Measurements from ENCODE around the gene NDUFC1.

- TF ChIP-seq, protein P1, sequence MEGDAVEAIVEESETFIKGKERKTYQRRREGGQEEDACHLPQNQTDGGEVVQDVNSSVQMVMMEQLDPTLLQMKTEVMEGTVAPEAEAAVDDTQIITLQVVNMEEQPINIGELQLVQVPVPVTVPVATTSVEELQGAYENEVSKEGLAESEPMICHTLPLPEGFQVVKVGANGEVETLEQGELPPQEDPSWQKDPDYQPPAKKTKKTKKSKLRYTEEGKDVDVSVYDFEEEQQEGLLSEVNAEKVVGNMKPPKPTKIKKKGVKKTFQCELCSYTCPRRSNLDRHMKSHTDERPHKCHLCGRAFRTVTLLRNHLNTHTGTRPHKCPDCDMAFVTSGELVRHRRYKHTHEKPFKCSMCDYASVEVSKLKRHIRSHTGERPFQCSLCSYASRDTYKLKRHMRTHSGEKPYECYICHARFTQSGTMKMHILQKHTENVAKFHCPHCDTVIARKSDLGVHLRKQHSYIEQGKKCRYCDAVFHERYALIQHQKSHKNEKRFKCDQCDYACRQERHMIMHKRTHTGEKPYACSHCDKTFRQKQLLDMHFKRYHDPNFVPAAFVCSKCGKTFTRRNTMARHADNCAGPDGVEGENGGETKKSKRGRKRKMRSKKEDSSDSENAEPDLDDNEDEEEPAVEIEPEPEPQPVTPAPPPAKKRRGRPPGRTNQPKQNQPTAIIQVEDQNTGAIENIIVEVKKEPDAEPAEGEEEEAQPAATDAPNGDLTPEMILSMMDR (IDR thresholded peaks at IDR 0.05; ENCODE audit: low read depth, low read length), result no peak
- TF ChIP-seq EZH2phosphoT487 (IDR thresholded peaks at IDR 0.05; ENCODE audit: low read depth), result no peak
These were observed 16.0 kb downstream of the NDUFC1 start for GRCh38 chr4:139286186-139286698.
